HepG2 (cell line): ENCODE data around the gene COLGALT1. TPM values are rescaled to one million over a fixed set of nuclear protein-coding genes. Genes with fewer than 3 reads are reported as not detected.

Experiments used
- BATF2 ChIP-seq: sonication (generic); formaldehyde crosslinking; IDR thresholded peaks from 2 replicates; pipeline ENCODE4 v1.8.0; 2022; ENCODE audit warnings: mild to moderate bottlenecking, missing genetic modification reagents, moderate library complexity
- MED1 ChIP-seq: sonication (generic); formaldehyde crosslinking; IDR thresholded peaks from 2 replicates; pipeline ENCODE4 v1.4.0; 2020; ENCODE audit warnings: missing genetic modification reagents
- MTF2 ChIP-seq: sonication (generic); formaldehyde crosslinking; IDR thresholded peaks from 2 replicates; pipeline ENCODE4 v1.5.0; 2020; ENCODE audit warnings: missing genetic modification reagents, borderline replicate concordance
- PHF5A ChIP-seq: IDR thresholded peaks from one replicate; pipeline ENCODE4 v1.6.1; 2018; ENCODE audit warnings: low read depth, missing genetic modification reagents; ENCODE audit not compliant: unreplicated experiment
- POGK ChIP-seq: sonication (generic); formaldehyde crosslinking; conservative IDR thresholded peaks from 2 replicates; pipeline ENCODE4 v1.8.0; 2022; ENCODE audit warnings: mild to moderate bottlenecking, moderate library complexity, missing genetic modification reagents
- PPARG ChIP-seq: conservative IDR thresholded peaks from 2 replicates; pipeline ENCODE4 v1.6.1; 2016; ENCODE audit warnings: missing biosample characterization, missing genetic modification reagents
- THAP11 ChIP-seq: IDR thresholded peaks from 2 replicates; pipeline ENCODE4 v1.6.1; 2016; ENCODE audit warnings: missing biosample characterization, missing genetic modification reagents
- ZBTB1 ChIP-seq: sonication (generic); formaldehyde crosslinking; IDR thresholded peaks from 2 replicates; pipeline ENCODE4 v1.4.0; 2020; ENCODE audit warnings: missing genetic modification reagents, borderline replicate concordance
- ZFP36L1 ChIP-seq: sonication (generic); formaldehyde crosslinking; IDR thresholded peaks from 2 replicates; pipeline ENCODE4 v1.8.0; 2022; ENCODE audit warnings: mild to moderate bottlenecking, missing genetic modification reagents, moderate library complexity
- ZNF317 ChIP-seq: sonication (generic); formaldehyde crosslinking; IDR thresholded peaks from 2 replicates; pipeline ENCODE4 v1.5.0; 2020; ENCODE audit warnings: mild to moderate bottlenecking, missing genetic modification reagents
- ZNF318 ChIP-seq: sonication (generic); formaldehyde crosslinking; IDR thresholded peaks from 2 replicates; pipeline ENCODE4 v1.4.0; 2020; ENCODE audit warnings: mild to moderate bottlenecking, missing genetic modification reagents
- ZNF563 ChIP-seq: sonication (generic); formaldehyde crosslinking; IDR thresholded peaks from 2 replicates; pipeline ENCODE4 v1.8.0; 2022; ENCODE audit warnings: mild to moderate bottlenecking, moderate library complexity, missing genetic modification reagents
- ZNF773 ChIP-seq: sonication (generic); formaldehyde crosslinking; IDR thresholded peaks from 2 replicates; pipeline ENCODE4 v1.4.0; 2020; ENCODE audit warnings: missing genetic modification reagents, borderline replicate concordance
- polyA plus RNA-seq, 8 experiments: library from polyadenylated mRNA; depleted of rRNA in 3 of 8; stranded (reverse) in 7 of 8; unstranded in 1 of 8; fragments of >200 nt; fragmentation: Illumina TruSeq in 4 of 8; extraction: Trizol in 4 of 8; gene quantifications; 2 replicates each; pipeline versions ENCODE4 v1.2.1 to v1.2.3, GENCODE V29; 2011 to 2016; ENCODE audit warnings: low read depth in 4 of 8, missing spikeins in 1 of 8, mixed read lengths in 1 of 8; ENCODE audit not compliant: insufficient read depth in 1 of 8
- total RNA-seq, 5 experiments: library from RNA; depleted of rRNA; stranded (reverse); fragments of >200 nt; fragmentation: Illumina TruSeq; extraction: Trizol; gene quantifications; 2 replicates each; pipeline ENCODE4 v1.2.3, GENCODE V29; 2016; ENCODE audit warnings: low read depth in 1 of 5
- TF ChIP-seq, protein P1 (sequence below): sonication (generic); formaldehyde crosslinking; IDR thresholded peaks from 2 replicates; pipeline ENCODE4 v1.4.0; 2020; ENCODE audit warnings: mild to moderate bottlenecking, low read depth, missing genetic modification reagents
- TF ChIP-seq, protein P2 (sequence below): IDR thresholded peaks from 2 replicates; pipeline ENCODE4 v1.6.1; 2016; ENCODE audit warnings: missing biosample characterization, missing genetic modification reagents, low read depth

Gene COLGALT1
- total and polyA plus RNA-seq, 2 of the 13 experiments (the other 11 are each of a cell fraction or from before 2014, with no cell fraction given): 58.0 to 211 TPM

- TF ChIP-seq ZNF318 (CRISPR knock-in tag) (peak; percentile 92), PPARG (CRISPR knock-in tag) (0 out of 2 replicates have a peak, but pooled peaks have one; percentile 13), MED1 (CRISPR knock-in tag) (peak; percentile 64), POGK (CRISPR knock-in tag) (peak; percentile 92; the same call in 1 of the 2 replicates), THAP11 (CRISPR knock-in tag) (peak; percentile 92), MTF2 (peak; percentile 98), ZNF563 (CRISPR knock-in tag) (peak; percentile 98), PHF5A (CRISPR knock-in tag) (peak; percentile 74), ZBTB1 (CRISPR knock-in tag) (no peak), ZFP36L1 (CRISPR knock-in tag) (peak; percentile 89), BATF2 (peak; percentile 92), ZNF317 (CRISPR knock-in tag) (peak; percentile 34; the same call in 1 of the 2 replicates), ZNF773 (peak; percentile 67)
- TF ChIP-seq, protein P1, sequence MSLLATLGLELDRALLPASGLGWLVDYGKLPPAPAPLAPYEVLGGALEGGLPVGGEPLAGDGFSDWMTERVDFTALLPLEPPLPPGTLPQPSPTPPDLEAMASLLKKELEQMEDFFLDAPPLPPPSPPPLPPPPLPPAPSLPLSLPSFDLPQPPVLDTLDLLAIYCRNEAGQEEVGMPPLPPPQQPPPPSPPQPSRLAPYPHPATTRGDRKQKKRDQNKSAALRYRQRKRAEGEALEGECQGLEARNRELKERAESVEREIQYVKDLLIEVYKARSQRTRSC (CRISPR knock-in tag): peak; percentile 84; the same call in 1 of the 2 replicates
- TF ChIP-seq, protein P2, sequence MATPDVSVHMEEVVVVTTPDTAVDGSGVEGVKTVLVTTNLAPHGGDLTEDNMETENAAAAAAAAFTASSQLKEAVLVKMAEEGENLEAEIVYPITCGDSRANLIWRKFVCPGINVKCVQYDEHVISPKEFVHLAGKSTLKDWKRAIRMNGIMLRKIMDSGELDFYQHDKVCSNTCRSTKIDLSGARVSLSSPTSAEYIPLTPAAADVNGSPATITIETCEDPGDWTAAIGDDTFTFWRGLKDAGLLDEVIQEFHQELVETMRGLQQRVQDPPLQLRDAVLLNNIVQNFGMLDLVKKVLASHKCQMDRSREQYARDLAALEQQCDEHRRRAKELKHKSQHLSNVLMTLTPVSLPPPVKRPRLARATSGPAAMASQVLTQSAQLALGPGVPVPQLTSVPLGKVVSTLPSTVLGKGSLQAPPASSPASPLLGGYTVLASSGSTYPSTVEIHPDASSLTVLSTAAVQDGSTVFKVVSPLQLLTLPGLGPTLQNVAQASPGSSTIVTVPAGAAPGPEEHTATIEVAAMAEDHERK: peak; percentile 73; the same call in 1 of the 2 replicates
Observed at GRCh38 chr19:17511724-17512573, 43.5 kb upstream of the COLGALT1 start (continued).
